ENCODE data around the gene CCDC34.
"Not testable (repeated sequence)": the region's sequence is repeated elsewhere in the genome, so short reads cannot be mapped to it uniquely, and the experiment has no call there.

CCDC34 gene

DNA sequence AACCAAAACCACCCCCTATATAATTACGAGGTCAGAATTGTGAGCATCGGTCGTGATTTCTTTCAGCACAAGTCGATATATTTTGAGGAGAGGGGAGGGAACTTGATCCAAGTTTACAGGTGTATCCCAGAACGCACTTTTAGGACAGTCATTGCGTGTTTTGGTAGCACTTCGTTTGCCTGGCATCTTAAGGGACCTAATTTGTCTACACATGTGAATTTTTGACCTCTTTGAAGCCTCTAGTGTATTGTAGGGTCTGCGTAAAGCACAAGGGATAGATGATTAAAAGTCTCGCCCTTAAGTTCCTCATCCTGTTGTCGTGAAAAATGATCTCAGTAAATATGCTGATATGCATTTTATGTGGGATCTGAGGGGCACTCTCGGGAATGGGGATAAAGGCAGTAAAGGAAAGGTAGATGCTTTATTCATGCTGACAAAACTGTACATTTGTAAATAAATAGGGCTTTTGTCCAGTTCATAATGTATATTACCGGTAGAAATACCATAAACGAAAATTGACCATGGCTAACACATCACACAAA lies 632 bp upstream of the CCDC34 start:
- in situ Hi-C loops (cut with MboI; ENCODE audit: low sequenced_read_pairs) = no loop called here

- in situ Hi-C loops (cut with MboI; ENCODE audit: low sequenced_read_pairs) = no loop called here
These were observed 1.2 kb downstream of the CCDC34 start for GRCh38 chr11:27361649-27362431.

GRCh38 chr11:27358296-27358695 lies 4.7 kb downstream of the CCDC34 start:
- in situ Hi-C loops (cut with MboI; ENCODE audit: low sequenced_read_pairs) = no loop called here

DNA sequence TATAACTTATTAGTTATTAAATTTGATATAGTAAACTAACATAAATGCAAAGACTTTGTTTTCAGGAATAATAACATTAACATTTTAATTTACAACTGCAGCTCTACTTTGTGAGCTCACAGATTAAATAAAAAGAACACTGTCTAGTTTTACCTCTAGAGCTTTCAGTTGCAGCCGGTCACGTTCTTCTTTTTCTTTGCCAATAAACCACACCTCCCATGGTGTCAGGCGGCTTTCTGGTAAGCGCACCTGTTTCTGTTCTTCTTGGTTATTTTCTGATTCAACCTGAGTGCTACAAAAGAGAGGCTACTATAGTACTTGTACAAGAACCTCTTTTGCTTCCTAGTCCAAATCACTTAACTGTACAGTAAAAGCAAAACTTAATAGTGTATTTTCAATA lies 5.8 kb downstream of the CCDC34 start:
- in situ Hi-C loops (cut with MboI; ENCODE audit: low sequenced_read_pairs) = no loop called here

GRCh38 chr11:27356624-27357222 lies 6.3 kb downstream of the CCDC34 start:
- in situ Hi-C loops (cut with MboI; ENCODE audit: low sequenced_read_pairs) = no loop called here

GRCh38 chr11:27355575-27356104 lies 7.4 kb downstream of the CCDC34 start:
- in situ Hi-C loops (cut with MboI; ENCODE audit: low sequenced_read_pairs) = no loop called here

DNA sequence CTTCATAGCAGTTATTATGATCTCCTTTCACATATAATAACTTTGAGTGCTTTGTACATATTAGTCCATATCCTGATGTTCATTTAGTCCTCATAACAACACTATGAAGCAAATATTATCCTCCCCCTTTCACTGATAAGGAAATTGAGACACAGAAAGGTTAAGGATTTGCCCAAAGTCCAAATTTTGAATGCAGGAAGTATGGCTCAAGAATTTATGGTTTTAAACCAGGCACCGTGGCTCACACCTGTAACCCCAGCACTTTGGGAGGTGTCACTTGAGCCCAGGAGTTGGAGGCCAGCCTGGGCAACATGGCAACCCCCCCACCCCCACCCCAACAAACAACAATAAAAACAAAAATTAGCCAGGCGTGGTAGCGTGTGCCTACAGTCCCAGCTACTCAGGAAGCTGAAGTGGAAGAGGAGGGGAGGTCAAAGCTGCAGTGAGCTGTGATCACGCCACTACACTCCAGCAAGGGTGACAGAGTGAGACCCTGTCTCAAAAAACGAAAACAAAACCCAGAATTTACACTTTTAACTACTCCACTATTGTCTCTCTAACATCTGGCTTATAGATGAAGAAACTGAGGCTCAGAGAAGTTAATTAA lies 8.6 kb downstream of the CCDC34 start:
- in situ Hi-C loops (cut with MboI; ENCODE audit: low sequenced_read_pairs) = no loop called here

DNA sequence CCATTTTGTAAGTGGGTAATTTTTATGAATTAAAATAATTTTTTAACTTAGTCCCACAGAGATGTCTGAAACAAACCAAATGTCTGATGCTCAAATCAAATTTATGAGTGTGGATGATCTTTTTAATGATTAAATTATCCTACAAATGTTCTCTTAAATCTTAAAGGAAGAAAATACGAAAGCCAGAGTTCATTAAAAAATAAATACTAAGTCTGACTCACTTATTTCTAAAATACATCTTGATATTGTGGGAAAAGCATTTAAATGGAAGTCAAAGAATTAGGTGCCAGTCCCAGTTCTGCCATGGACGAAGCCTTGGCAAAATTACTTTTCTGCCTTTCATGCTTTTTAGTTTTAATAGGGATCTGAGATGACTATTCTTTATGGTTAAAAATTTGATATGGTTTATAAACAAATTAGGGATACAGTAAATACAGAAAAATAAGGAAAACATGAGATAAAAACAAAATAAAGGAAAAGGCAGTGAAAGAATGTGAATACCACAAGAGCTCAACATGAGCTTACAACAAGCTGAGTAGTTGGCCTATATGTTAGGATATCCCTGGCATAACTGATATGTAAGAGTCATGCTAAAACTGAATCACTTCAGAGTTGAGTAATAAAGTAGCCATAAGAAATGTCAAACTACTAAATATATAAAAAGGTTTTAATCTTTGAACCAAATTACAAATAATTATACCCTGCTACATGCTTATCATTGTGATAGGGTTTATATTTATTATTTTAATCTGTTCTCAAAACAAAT lies 9.2 kb downstream of the CCDC34 start:
- in situ Hi-C loops (cut with MboI; ENCODE audit: low sequenced_read_pairs) = no loop called here

DNA sequence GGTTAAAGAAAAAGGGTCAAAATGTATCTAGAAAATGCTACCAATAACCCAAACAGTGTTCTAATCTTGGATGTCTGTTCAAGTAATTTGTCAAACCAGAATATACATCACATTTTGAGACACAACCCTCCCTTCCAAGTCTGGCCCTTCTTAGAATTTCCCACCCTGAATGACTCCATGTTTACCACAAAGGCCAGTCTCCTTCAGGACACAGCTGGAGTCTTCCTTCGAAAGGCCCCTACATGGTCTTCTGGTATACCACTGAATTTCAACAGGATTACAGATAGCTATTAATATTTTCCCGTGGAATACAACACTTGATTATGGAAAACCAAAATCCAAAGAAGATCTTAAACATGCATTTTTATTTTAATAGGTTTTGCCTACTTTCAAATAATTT lies 10.2 kb downstream of the CCDC34 start:
- in situ Hi-C loops (cut with MboI; ENCODE audit: low sequenced_read_pairs) = no loop called here

GRCh38 chr11:27350511-27350910 lies 12.5 kb downstream of the CCDC34 start:
- in situ Hi-C loops (cut with MboI; ENCODE audit: low sequenced_read_pairs) = no loop called here

GRCh38 chr11:27349919-27350318 lies 13.1 kb downstream of the CCDC34 start:
- in situ Hi-C loops (cut with MboI; ENCODE audit: low sequenced_read_pairs) = no loop called here

GRCh38 chr11:27348340-27348873 lies 14.6 kb downstream of the CCDC34 start:
- in situ Hi-C loops (cut with MboI; ENCODE audit: low sequenced_read_pairs) = no loop called here

DNA sequence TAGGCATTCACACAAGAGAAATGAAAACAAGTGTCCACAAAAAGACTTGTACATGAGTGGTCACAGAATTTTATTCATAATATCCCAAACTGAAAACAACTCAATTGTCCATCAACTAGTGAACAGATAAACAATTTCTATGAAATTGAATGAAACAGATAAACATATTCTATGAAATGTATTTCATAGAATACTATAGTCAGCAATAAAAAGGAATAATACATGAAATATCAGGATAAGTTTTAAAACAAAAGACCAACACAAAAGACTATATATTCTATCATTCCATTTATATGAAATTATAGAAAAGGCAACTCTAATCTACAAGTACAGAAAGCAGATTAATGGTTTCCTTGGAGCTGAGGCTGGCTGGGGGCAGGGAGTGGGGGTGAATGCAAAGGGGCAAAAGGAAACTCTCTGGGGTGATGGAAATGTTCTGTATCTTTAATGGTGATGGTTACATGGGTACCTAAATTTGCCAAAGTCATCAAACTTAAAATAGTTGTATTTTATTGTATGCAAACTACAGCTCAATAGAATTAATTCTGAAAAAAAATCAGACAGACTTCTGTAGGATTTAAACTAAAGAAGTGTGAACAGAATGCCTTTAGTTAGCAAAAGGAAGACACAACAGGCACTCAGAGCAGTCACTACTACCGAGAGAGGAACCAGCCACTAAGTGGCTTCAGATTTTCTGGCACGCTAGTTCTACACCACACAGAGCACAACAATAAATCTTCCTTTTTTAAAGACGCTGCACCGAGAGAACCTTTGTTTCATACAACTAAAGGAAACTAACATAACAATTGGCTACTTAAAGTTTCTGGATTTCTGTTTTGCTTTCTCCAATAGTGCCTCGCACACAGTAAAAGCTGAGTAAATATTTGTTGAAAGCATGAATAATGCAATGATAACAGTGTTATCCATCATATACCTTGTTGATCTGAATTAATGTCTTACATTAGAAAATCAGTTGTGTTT lies 15.4 kb downstream of the CCDC34 start:
- in situ Hi-C loops (cut with MboI; ENCODE audit: low sequenced_read_pairs) = no loop called here

- in situ Hi-C loops (cut with MboI; ENCODE audit: low sequenced_read_pairs) = no loop called here
These were observed 23.1 kb downstream of the CCDC34 start for GRCh38 chr11:27339941-27340340.

GRCh38 chr11:27334764-27335163 lies 28.3 kb downstream of the CCDC34 start:
- in situ Hi-C loops (cut with MboI; ENCODE audit: low sequenced_read_pairs) = not testable (repeated sequence)

DNA sequence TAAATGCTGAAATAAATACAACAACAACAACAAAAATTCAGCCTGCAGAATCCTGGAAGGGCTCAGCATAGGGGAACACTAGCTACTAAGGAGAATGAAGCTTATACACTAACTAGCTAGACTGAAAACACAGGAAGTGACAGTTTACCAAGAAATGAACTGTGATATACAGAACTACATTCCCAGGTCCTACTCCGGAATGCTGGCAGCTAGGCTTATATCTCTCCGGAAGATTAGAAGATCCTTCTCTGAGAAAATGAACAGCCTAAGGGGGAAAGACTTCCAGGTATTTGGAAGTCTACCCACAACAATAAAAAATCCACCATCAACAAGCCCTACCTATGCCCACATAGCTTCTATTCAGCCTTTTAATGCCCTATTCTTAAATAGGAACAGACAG lies 31.0 kb downstream of the CCDC34 start:
- in situ Hi-C loops (cut with MboI; ENCODE audit: low sequenced_read_pairs) = no loop called here

DNA sequence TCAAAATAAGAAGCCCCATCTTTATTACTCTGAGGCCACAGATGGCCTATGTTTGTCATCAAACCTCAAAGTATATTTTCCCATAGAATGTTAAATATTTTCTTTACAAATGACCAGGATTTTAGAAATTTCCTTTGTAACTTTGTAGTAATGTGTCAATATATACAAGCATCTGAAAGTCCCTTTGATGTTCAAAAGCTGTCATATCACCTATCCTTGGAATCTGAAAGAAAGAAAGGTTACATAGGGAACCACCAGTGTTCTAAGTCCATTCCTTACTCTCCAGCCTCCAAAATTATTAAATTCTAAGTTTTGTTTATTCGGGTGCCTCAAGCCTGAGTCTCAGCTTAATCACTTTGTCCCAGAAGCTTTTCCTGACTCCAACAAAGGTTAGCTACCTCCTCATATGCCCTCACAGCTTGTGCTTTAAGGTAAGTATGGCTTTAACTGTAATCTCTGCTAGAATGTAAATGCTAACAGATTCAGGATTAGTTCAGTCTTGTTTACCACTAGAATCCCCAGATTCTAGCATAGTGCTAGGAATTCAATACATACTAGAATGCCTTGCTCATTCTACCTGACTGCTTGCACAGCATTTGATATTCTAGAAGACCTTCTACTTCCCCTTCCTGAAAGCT lies 32.3 kb downstream of the CCDC34 start:
- in situ Hi-C loops (cut with MboI; ENCODE audit: low sequenced_read_pairs) = no loop called here

DNA sequence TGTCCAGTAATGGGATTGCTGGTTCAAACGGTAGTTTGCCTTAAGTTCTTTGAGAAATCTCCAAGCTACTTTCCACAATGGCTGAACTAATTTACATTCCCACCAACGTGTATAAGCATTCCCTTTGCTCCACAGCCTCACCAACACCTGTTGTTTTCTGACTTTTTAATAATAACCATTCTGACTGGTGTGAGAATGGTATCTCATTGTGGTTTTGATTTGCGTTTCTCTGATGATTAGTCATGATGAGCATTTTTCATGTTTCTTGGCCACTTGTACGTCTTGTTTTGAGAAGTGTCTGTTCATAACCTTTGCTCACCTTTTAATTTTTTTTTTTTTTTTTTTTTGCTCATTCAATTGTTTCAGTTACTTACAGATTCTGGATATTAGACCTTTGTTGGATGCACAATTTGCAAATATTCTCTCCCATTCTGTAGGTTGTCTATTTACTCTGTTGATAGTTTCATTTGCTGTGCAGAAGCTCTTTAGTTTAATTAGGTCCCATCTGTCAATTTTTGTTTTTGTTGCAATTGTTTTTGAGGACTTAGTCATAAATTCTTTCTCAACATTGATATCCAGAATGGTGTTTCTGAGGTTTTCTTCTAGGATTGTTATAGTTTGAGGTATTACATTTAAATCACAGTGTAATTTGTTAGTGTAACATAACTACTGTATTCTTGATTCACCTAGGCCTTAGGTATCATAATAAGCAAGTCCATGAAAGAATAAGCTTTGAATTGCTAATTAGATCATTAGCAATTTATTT lies 33.0 kb downstream of the CCDC34 start:
- in situ Hi-C loops (cut with MboI; ENCODE audit: low sequenced_read_pairs) = no loop called here

Data from HL-60/S4 (cell line).